ENCODE data around the gene CTSA. TPM values are rescaled to one million over a fixed set of nuclear protein-coding genes. Genes with fewer than 3 reads are reported as not detected.

Gene CTSA
- total RNA-seq (100 to 1,000 TPM; 306 to 776 (median 516) TPM), polyA plus RNA-seq (100 to 1,000 TPM; 517 to 854 (median 731) TPM)
- long read RNA-seq, donor 1, transcript CTSA-204 (15 exons, 2,149 nt), result major isoform, 51 of 233 reads
- long read RNA-seq, donor 1, transcript CTSA-203 (14 exons, 1,972 nt), result minor isoform, 49 of 233 reads
- long read RNA-seq, donor 1, transcript CTSA-207 (2 exons, 2,183 nt), result minor isoform, 22 of 233 reads
- long read RNA-seq, donor 1, transcript CTSA-201 (15 exons, 1,898 nt), result minor isoform, 12 of 233 reads
- long read RNA-seq, donor 1, partial matches to known transcripts, result 82 of 233 reads
- long read RNA-seq, donor 1, other reads (novel, unspliced or antisense), result 8 of 233 reads
- long read RNA-seq, donor 2, transcript CTSA-204 (15 exons, 2,149 nt), result major isoform, 50 of 380 reads
- long read RNA-seq, donor 2, transcript CTSA-203 (14 exons, 1,972 nt), result minor isoform, 24 of 380 reads
- long read RNA-seq, donor 2, transcript CTSA-207 (2 exons, 2,183 nt), result minor isoform, 18 of 380 reads
- long read RNA-seq, donor 2, transcript CTSA-201 (15 exons, 1,898 nt), result minor isoform, 10 of 380 reads
- long read RNA-seq, donor 2, partial matches to known transcripts, result 190 of 380 reads
- long read RNA-seq, donor 2, other reads (novel, unspliced or antisense), result 81 of 380 reads
- long read RNA-seq, donor 3, transcript CTSA-201 (15 exons, 1,898 nt), result minor isoform, 23 of 717 reads
- long read RNA-seq, donor 3, transcript CTSA-207 (2 exons, 2,183 nt), result minor isoform, 15 of 717 reads
- long read RNA-seq, donor 3, transcript CTSA-204 (15 exons, 2,149 nt), result major isoform, 81 of 717 reads
- long read RNA-seq, donor 3, transcript CTSA-203 (14 exons, 1,972 nt), result minor isoform, 40 of 717 reads
- long read RNA-seq, donor 3, partial matches to known transcripts, result 538 of 717 reads
- long read RNA-seq, donor 3, other reads (novel, unspliced or antisense), result 18 of 717 reads
- long read RNA-seq, donor 4, transcript CTSA-207 (2 exons, 2,183 nt), result minor isoform, 9 of 888 reads
- long read RNA-seq, donor 4, transcript CTSA-204 (15 exons, 2,149 nt), result major isoform, 572 of 888 reads
- long read RNA-seq, donor 4, transcript CTSA-203 (14 exons, 1,972 nt), result minor isoform, 123 of 888 reads
- long read RNA-seq, donor 4, transcript CTSA-201 (15 exons, 1,898 nt), result minor isoform, 105 of 888 reads
- long read RNA-seq, donor 4, partial matches to known transcripts, result 65 of 888 reads
- long read RNA-seq, donor 4, other reads (novel, unspliced or antisense), result 13 of 888 reads
- long read RNA-seq, donor 5, transcript CTSA-201 (15 exons, 1,898 nt), result minor isoform, 201 of 1,876 reads
- long read RNA-seq, donor 5, transcript CTSA-203 (14 exons, 1,972 nt), result minor isoform, 220 of 1,876 reads
- long read RNA-seq, donor 5, transcript CTSA-207 (2 exons, 2,183 nt), result minor isoform, 11 of 1,876 reads
- long read RNA-seq, donor 5, transcript CTSA-204 (15 exons, 2,149 nt), result major isoform, 1,282 of 1,876 reads
- long read RNA-seq, donor 5, partial matches to known transcripts, result 94 of 1,876 reads
- long read RNA-seq, donor 5, other reads (novel, unspliced or antisense), result 57 of 1,876 reads
- long read RNA-seq, donor 6, transcript CTSA-203 (14 exons, 1,972 nt), result minor isoform, 50 of 383 reads
- long read RNA-seq, donor 6, transcript CTSA-204 (15 exons, 2,149 nt), result major isoform, 261 of 383 reads
- long read RNA-seq, donor 6, transcript CTSA-201 (15 exons, 1,898 nt), result minor isoform, 24 of 383 reads
- long read RNA-seq, donor 6, transcript CTSA-207 (2 exons, 2,183 nt), result minor isoform, 6 of 383 reads
- long read RNA-seq, donor 6, partial matches to known transcripts, result 26 of 383 reads
- long read RNA-seq, donor 6, other reads (novel, unspliced or antisense), result 11 of 383 reads
- long read RNA-seq, donor 7, transcript CTSA-207 (2 exons, 2,183 nt), result minor isoform, 9 of 431 reads
- long read RNA-seq, donor 7, transcript CTSA-204 (15 exons, 2,149 nt), result major isoform, 30 of 431 reads
- long read RNA-seq, donor 7, transcript CTSA-203 (14 exons, 1,972 nt), result minor isoform, 18 of 431 reads
- long read RNA-seq, donor 7, partial matches to known transcripts, result 371 of 431 reads
- long read RNA-seq, donor 7, other reads (novel, unspliced or antisense), result 0 of 431 reads
- long read RNA-seq, donor 8, transcript CTSA-204 (15 exons, 2,149 nt), result major isoform, 78 of 259 reads
- long read RNA-seq, donor 8, transcript CTSA-207 (2 exons, 2,183 nt), result minor isoform, 17 of 259 reads
- long read RNA-seq, donor 8, transcript CTSA-201 (15 exons, 1,898 nt), result minor isoform, 12 of 259 reads
- long read RNA-seq, donor 8, transcript CTSA-203 (14 exons, 1,972 nt), result minor isoform, 50 of 259 reads
- long read RNA-seq, donor 8, partial matches to known transcripts, result 98 of 259 reads
- long read RNA-seq, donor 8, other reads (novel, unspliced or antisense), result 0 of 259 reads
- long read RNA-seq, donor 9, transcript CTSA-204 (15 exons, 2,149 nt), result major isoform, 63 of 148 reads
- long read RNA-seq, donor 9, transcript CTSA-201 (15 exons, 1,898 nt), result minor isoform, 12 of 148 reads
- long read RNA-seq, donor 9, transcript CTSA-207 (2 exons, 2,183 nt), result minor isoform, 21 of 148 reads
- long read RNA-seq, donor 9, transcript CTSA-203 (14 exons, 1,972 nt), result minor isoform, 19 of 148 reads
- long read RNA-seq, donor 9, partial matches to known transcripts, result 31 of 148 reads
- long read RNA-seq, donor 9, other reads (novel, unspliced or antisense), result 0 of 148 reads
- long read RNA-seq, donor 10, transcript CTSA-201 (15 exons, 1,898 nt), result minor isoform, 7 of 587 reads
- long read RNA-seq, donor 10, transcript CTSA-203 (14 exons, 1,972 nt), result minor isoform, 33 of 587 reads
- long read RNA-seq, donor 10, transcript CTSA-207 (2 exons, 2,183 nt), result minor isoform, 9 of 587 reads
- long read RNA-seq, donor 10, transcript CTSA-204 (15 exons, 2,149 nt), result major isoform, 56 of 587 reads
- long read RNA-seq, donor 10, partial matches to known transcripts, result 322 of 587 reads
- long read RNA-seq, donor 10, other reads (novel, unspliced or antisense), result 153 of 587 reads

DNA sequence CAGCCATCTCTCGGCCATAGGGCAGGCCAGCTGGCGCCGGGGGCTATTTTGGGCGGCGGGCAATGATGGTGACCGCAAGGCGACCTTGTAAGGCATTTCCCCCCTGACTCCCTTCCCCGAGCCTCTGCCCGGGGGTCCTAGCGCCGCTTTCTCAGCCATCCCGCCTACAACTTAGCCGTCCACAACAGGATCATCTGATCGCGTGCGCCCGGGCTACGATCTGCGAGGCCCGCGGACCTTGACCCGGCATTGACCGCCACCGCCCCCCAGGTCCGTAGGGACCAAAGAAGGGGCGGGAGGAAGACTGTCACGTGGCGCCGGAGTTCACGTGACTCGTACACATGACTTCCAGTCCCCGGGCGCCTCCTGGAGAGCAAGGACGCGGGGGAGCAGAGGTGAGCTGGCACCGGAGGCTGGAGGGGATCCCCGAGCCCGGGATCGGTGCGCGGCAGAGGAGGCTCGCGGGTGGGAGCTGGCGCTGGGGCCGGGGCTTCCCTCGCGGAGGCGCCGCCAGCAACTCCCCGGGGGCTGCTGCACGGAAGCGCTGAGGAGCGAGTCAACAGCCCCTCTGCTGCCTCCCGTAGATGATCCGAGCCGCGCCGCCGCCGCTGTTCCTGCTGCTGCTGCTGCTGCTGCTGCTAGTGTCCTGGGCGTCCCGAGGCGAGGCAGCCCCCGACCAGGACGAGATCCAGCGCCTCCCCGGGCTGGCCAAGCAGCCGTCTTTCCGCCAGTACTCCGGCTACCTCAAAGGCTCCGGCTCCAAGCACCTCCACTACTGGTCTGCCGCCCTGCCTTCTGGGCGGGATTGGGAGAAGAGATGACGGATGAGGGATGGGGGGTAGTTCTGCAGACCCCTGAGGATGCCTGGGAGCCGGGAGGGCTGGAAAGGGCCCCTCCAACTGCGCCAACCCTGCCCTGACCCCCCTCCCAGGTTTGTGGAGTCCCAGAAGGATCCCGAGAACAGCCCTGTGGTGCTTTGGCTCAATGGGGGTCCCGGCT is at the start of gene CTSA, which contains the start of gene NEURL2:
CTSA (plus strand) TSS at position 351 of the 999 bp plus-strand sequence; CDS start at position 585, 234 bp downstream.
NEURL2 (minus strand) TSS at position 224 of the 999 bp plus-strand sequence; CDS start at position 7, 217 bp downstream.
- Histone ChIP-seq H3K4me1 (replicated peaks in 1 of 2) (peaks cover 25 to 54% of the 10 kb centered on the region in 2 donors), H3K4me3 (peak within 1 kb of the TSS; percentile 4 to 71 (median 62)), H3K36me3 (replicated peaks in 1 of 2) (peaks cover 0 to 53% of the 10 kb centered on the region in 2 donors), H3K27ac (peak within 1 kb of the TSS; percentile 67 to 96 (median 91)), H3K27me3 (no peaks in the 10 kb centered on the region), H3K9me3 (replicated peaks in 1 of 3) (no peaks in the 10 kb centered on the region)
- 0 to 7% (median 1%) methylated on average over 7 to 78 of the region's 78 CpGs for WGBS, 4 donors
- peak; percentile 92 to 98 (median 97) for DNase-seq
- intact Hi-C loops (cut with DNase I), result no loop called here
- TF ChIP-seq POLR2A (IDR thresholded peaks at IDR 0.05), result peak; percentile 8 to 91
- TF ChIP-seq CTCF (IDR thresholded peaks at IDR 0.05), result no peak

- peaks cover 12 to 43% of the 10 kb centered on the region in 2 donors for H3K4me1 ChIP-seq (replicated peaks in 1 of 2)
- peak in 1 of 7 donors; percentile 44 for DNase-seq
- peaks cover 0 to 76% of the 10 kb centered on the region in 2 donors for H3K36me3 ChIP-seq (replicated peaks in 1 of 2)
- intact Hi-C loops (cut with DNase I), result no loop called here
- no peaks in the 10 kb centered on the region for H3K27me3 ChIP-seq
- peak overlapping the region in 3 of 5 donors; percentile 47 to 71 (median 63) for H3K27ac ChIP-seq
- TF ChIP-seq POLR2A (IDR thresholded peaks at IDR 0.05) (no peak), CTCF (IDR thresholded peaks at IDR 0.05) (no peak)
- WGBS, 4 donors, result 81 to 93% (median 88%) methylated on average over 10 of the region's 10 CpGs
- no peak overlapping the region for H3K4me3 ChIP-seq
- H3K9me3 ChIP-seq (replicated peaks in 1 of 3), result no peaks in the 10 kb centered on the region
Observed at GRCh38 chr20:45841407-45842129, 49.6 kb upstream of the CTSA start.
